WTC11 (cell line): Measurements from ENCODE around the gene ARHGAP6.

Source experiments
- CREB1 ChIP-seq: sonication (generic); formaldehyde crosslinking; IDR thresholded peaks from 2 replicates; pipeline ENCODE4 v1.8.0; 2023; ENCODE audit warnings: mild to moderate bottlenecking, missing genetic modification reagents
- ELF4 ChIP-seq: sonication (generic); formaldehyde crosslinking; IDR thresholded peaks from 2 replicates; pipeline ENCODE4 v1.8.1; 2022; ENCODE audit warnings: low read depth, mild to moderate bottlenecking, moderate library complexity, missing genetic modification reagents
- EMX1 ChIP-seq: fragments of 250-450 bp; sonication (Bioruptor Pico); IDR thresholded peaks from 2 replicates; pipeline ENCODE4 v1.8.0; 2021; ENCODE audit warnings: mild to moderate bottlenecking
- NFE2L1 ChIP-seq: sonication (generic); formaldehyde crosslinking; IDR thresholded peaks from 2 replicates; pipeline ENCODE4 v1.8.1; 2023; ENCODE audit warnings: missing genetic modification reagents
- SMAD4 ChIP-seq: sonication (generic); formaldehyde crosslinking; IDR thresholded peaks from 2 replicates; pipeline ENCODE4 v1.8.0; 2022; ENCODE audit warnings: mild to moderate bottlenecking, missing genetic modification reagents
- TCF7 ChIP-seq: sonication (generic); formaldehyde crosslinking; IDR thresholded peaks from 2 replicates; pipeline ENCODE4 v1.8.0; 2022; ENCODE audit warnings: mild to moderate bottlenecking, low read depth, missing genetic modification reagents, moderate library complexity
- TF ChIP-seq, protein P1 (sequence below): fragments of 200-600 bp; IDR thresholded peaks from 2 replicates; pipeline ENCODE4 v1.8.0; 2022; ENCODE audit warnings: antibody characterized with exemption
- TF ChIP-seq, protein P2 (sequence below): sonication (generic); formaldehyde crosslinking; IDR thresholded peaks from 2 replicates; pipeline ENCODE4 v1.8.0; 2022; ENCODE audit warnings: mild to moderate bottlenecking, missing genetic modification reagents
- TF ChIP-seq, protein P3 (sequence below): fragments of 250-450 bp; sonication (Bioruptor Pico); IDR thresholded peaks from 2 replicates; pipeline ENCODE4 v2.1.2; 2022; ENCODE audit warnings: mild to moderate bottlenecking, moderate library complexity
- TF ChIP-seq, protein P4 (sequence below): sonication (generic); formaldehyde crosslinking; IDR thresholded peaks from 2 replicates; pipeline ENCODE4 v1.8.1; 2022; ENCODE audit warnings: low read depth, mild to moderate bottlenecking, moderate library complexity, missing genetic modification reagents, borderline replicate concordance

DNA sequence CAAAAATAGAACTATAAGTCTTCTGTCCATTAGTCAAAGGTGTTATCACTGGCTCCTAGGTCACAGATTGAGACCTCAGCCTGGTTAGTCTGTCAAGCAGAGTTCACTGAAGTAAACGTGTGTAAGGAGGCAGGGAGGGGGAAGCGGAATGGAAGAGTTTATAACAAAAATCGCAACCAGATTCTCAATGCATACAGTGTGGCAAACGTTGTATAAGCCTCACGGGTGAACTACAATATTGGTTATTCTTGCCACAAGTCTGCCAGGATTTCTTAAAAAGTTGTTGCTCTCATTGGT lies 257.7 kb downstream of the ARHGAP6 start:
- TF ChIP-seq, protein P1, sequence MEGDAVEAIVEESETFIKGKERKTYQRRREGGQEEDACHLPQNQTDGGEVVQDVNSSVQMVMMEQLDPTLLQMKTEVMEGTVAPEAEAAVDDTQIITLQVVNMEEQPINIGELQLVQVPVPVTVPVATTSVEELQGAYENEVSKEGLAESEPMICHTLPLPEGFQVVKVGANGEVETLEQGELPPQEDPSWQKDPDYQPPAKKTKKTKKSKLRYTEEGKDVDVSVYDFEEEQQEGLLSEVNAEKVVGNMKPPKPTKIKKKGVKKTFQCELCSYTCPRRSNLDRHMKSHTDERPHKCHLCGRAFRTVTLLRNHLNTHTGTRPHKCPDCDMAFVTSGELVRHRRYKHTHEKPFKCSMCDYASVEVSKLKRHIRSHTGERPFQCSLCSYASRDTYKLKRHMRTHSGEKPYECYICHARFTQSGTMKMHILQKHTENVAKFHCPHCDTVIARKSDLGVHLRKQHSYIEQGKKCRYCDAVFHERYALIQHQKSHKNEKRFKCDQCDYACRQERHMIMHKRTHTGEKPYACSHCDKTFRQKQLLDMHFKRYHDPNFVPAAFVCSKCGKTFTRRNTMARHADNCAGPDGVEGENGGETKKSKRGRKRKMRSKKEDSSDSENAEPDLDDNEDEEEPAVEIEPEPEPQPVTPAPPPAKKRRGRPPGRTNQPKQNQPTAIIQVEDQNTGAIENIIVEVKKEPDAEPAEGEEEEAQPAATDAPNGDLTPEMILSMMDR: no peak
- TF ChIP-seq EMX1 (CRISPR knock-in tag) (no peak), CREB1 (no peak), TCF7 (CRISPR knock-in tag) (no peak), ELF4 (CRISPR knock-in tag) (no peak), NFE2L1 (CRISPR knock-in tag) (no peak), SMAD4 (CRISPR knock-in tag) (no peak)
- TF ChIP-seq, protein P2, sequence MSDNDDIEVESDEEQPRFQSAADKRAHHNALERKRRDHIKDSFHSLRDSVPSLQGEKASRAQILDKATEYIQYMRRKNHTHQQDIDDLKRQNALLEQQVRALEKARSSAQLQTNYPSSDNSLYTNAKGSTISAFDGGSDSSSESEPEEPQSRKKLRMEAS (CRISPR knock-in tag): no peak
- TF ChIP-seq, protein P3, sequence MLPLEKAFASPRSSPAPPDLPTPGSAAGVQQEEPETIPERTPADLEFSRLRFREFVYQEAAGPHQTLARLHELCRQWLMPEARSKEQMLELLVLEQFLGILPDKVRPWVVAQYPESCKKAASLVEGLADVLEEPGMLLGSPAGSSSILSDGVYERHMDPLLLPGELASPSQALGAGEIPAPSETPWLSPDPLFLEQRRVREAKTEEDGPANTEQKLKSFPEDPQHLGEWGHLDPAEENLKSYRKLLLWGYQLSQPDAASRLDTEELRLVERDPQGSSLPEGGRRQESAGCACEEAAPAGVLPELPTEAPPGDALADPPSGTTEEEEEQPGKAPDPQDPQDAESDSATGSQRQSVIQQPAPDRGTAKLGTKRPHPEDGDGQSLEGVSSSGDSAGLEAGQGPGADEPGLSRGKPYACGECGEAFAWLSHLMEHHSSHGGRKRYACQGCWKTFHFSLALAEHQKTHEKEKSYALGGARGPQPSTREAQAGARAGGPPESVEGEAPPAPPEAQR (CRISPR knock-in tag): no peak
- TF ChIP-seq, protein P4, sequence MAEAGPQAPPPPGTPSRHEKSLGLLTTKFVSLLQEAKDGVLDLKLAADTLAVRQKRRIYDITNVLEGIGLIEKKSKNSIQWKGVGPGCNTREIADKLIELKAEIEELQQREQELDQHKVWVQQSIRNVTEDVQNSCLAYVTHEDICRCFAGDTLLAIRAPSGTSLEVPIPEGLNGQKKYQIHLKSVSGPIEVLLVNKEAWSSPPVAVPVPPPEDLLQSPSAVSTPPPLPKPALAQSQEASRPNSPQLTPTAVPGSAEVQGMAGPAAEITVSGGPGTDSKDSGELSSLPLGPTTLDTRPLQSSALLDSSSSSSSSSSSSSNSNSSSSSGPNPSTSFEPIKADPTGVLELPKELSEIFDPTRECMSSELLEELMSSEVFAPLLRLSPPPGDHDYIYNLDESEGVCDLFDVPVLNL (CRISPR knock-in tag): no peak
